IMR-90 (cell line): Measurements from ENCODE around the gene DNAH9.
"Not testable (repeated sequence)": the region's sequence is repeated elsewhere in the genome, so short reads cannot be mapped to it uniquely, and the experiment has no call there.

Experiments used
- BHLHE40 ChIP-seq: fragments of 150-350 bp; IDR thresholded peaks from 2 replicates; pipeline ENCODE4 v1.6.1; 2016; ENCODE audit warnings: mild to moderate bottlenecking, low read depth, low read length
- CEBPB ChIP-seq: IDR thresholded peaks from 2 replicates; pipeline ENCODE4 v1.6.1; 2012; ENCODE audit warnings: low read depth, low read length, improper control_type of control experiment
- FOS ChIP-seq: fragments of 150-350 bp; IDR thresholded peaks from 2 replicates; pipeline ENCODE4 v1.6.1; 2016; ENCODE audit warnings: low read depth, low read length
- MAFK ChIP-seq: IDR thresholded peaks from 2 replicates; pipeline ENCODE4 v1.6.1; 2012; ENCODE audit warnings: low read depth, low read length, improper control_type of control experiment
- MAZ ChIP-seq: IDR thresholded peaks from 2 replicates; pipeline ENCODE4 v1.6.1; 2012; ENCODE audit warnings: low read depth, mild to moderate bottlenecking, low read length, improper control_type of control experiment, moderate library complexity, borderline replicate concordance
- MXI1 ChIP-seq: IDR thresholded peaks from 2 replicates; pipeline ENCODE4 v1.6.1; 2012; ENCODE audit warnings: low read depth, mild to moderate bottlenecking, low read length, moderate library complexity, borderline replicate concordance
- NFE2L2 ChIP-seq: fragments of 150-350 bp; IDR thresholded peaks from 2 replicates; pipeline ENCODE4 v1.6.1; 2016; ENCODE audit warnings: low read depth, mild to moderate bottlenecking, low read length
- POLR2A ChIP-seq: IDR thresholded peaks from 2 replicates; pipeline ENCODE4 v1.6.1; 2012; ENCODE audit warnings: mild to moderate bottlenecking, low read depth, low read length
- RCOR1 ChIP-seq: IDR thresholded peaks from 2 replicates; pipeline ENCODE4 v1.6.1; 2012; ENCODE audit warnings: mild to moderate bottlenecking, low read length, improper control_type of control experiment; ENCODE audit not compliant: insufficient replicate concordance
- RFX5 ChIP-seq: IDR thresholded peaks from 2 replicates; pipeline ENCODE4 v1.8.0; 2012; ENCODE audit warnings: low read depth, mild to moderate bottlenecking, low read length, moderate library complexity
- SMC3 ChIP-seq: fragments of 150-350 bp; IDR thresholded peaks from 2 replicates; pipeline ENCODE4 v1.6.1; 2016; ENCODE audit warnings: low read depth, mild to moderate bottlenecking, antibody characterized with exemption, low read length, moderate library complexity
- TF ChIP-seq, protein P1 (sequence below): conservative IDR thresholded peaks from 2 replicates; pipeline ENCODE4 v1.5.1; 2012; ENCODE audit warnings: mild to moderate bottlenecking, low read depth, low read length, improper control_type of control experiment
- TF ChIP-seq, protein P2 (sequence below): fragments of 150-350 bp; IDR thresholded peaks from 2 replicates; pipeline ENCODE4 v1.6.1; 2017; ENCODE audit warnings: mild to moderate bottlenecking, antibody characterized with exemption, low read length, low read depth
- TF ChIP-seq, protein P3 (sequence below): fragments of 150-350 bp; IDR thresholded peaks from 2 replicates; pipeline ENCODE4 v1.6.1; 2016; ENCODE audit warnings: low read depth, mild to moderate bottlenecking, low read length, moderate library complexity, borderline replicate concordance

DNA sequence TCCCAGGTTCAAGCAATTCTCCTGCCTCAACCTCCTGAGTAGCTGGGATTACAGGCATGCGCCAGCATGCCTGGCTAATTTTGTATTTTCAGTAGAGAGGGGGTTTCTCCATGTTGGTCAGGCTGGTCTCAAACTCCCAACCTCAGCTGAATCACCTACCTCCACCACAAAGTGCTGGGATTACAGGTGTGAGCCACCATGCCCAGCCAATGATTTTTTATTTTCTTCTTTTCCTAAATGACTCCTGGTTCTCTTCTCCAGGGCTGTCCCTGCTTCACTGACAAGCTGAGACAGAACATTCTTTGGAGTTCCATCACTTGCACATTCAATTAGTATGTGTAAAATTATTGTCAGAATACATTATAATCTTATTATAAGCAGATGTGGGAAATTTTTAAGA, 351.3 kb downstream of the DNAH9 start:
- not testable (repeated sequence) for TF ChIP-seq BHLHE40, MAFK, SMC3, POLR2A, RCOR1, FOS, CEBPB, RFX5, MXI1, NFE2L2, MAZ
- TF ChIP-seq, protein P1, sequence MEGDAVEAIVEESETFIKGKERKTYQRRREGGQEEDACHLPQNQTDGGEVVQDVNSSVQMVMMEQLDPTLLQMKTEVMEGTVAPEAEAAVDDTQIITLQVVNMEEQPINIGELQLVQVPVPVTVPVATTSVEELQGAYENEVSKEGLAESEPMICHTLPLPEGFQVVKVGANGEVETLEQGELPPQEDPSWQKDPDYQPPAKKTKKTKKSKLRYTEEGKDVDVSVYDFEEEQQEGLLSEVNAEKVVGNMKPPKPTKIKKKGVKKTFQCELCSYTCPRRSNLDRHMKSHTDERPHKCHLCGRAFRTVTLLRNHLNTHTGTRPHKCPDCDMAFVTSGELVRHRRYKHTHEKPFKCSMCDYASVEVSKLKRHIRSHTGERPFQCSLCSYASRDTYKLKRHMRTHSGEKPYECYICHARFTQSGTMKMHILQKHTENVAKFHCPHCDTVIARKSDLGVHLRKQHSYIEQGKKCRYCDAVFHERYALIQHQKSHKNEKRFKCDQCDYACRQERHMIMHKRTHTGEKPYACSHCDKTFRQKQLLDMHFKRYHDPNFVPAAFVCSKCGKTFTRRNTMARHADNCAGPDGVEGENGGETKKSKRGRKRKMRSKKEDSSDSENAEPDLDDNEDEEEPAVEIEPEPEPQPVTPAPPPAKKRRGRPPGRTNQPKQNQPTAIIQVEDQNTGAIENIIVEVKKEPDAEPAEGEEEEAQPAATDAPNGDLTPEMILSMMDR: not testable (repeated sequence)
- TF ChIP-seq, protein P2, sequence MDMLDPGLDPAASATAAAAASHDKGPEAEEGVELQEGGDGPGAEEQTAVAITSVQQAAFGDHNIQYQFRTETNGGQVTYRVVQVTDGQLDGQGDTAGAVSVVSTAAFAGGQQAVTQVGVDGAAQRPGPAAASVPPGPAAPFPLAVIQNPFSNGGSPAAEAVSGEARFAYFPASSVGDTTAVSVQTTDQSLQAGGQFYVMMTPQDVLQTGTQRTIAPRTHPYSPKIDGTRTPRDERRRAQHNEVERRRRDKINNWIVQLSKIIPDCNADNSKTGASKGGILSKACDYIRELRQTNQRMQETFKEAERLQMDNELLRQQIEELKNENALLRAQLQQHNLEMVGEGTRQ: not testable (repeated sequence)
- TF ChIP-seq, protein P3, sequence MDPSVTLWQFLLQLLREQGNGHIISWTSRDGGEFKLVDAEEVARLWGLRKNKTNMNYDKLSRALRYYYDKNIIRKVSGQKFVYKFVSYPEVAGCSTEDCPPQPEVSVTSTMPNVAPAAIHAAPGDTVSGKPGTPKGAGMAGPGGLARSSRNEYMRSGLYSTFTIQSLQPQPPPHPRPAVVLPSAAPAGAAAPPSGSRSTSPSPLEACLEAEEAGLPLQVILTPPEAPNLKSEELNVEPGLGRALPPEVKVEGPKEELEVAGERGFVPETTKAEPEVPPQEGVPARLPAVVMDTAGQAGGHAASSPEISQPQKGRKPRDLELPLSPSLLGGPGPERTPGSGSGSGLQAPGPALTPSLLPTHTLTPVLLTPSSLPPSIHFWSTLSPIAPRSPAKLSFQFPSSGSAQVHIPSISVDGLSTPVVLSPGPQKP: not testable (repeated sequence)
